Renal cortex interstitium (tissue), 11 donors: ENCODE measurements around the gene AGPS. TPM values are rescaled to one million over a fixed set of nuclear protein-coding genes. Genes with fewer than 3 reads are reported as not detected.

ENCODE experiments used
- DNase-seq, 11 donors: peaks; one replicate each; pipeline ENCODE4 v3.0.0-alpha.2; 2013; ENCODE audit warnings: low read depth in 9 of 11, low spot score in 4 of 11; ENCODE audit errors: extremely low read depth in 1 of 11
- polyA plus RNA-seq, 3 donors: library from polyadenylated mRNA; unstranded; fragments of 120-200 nt; gene quantifications; one replicate each; pipeline ENCODE4 v1.2.1, GENCODE V29; 2013; ENCODE audit not compliant: insufficient read length in 3 of 3

AGPS gene
- polyA plus RNA-seq, 3 donors = 43.7 to 50.5 (median 45.2) TPM

GRCh38 chr2:177589186-177589585 is 196.6 kb downstream of the AGPS start:
- DNase-seq = no peak

- no peak for DNase-seq
Observed at GRCh38 chr2:177592397-177592796, 199.8 kb downstream of the AGPS start.

GRCh38 chr2:177592945-177593344 is 200.4 kb downstream of the AGPS start:
- no peak for DNase-seq

GRCh38 chr2:177593402-177593801 is 200.8 kb downstream of the AGPS start:
- no peak for DNase-seq

Other genes starting within 250 kb of the AGPS start
- 100 to 1,000 TPM; 584 to 778 (median 756) TPM for gene HNRNPA3, start 180.0 kb upstream of the AGPS start, polyA plus RNA-seq
- gene NFE2L2, start 128.0 kb upstream of the AGPS start, polyA plus RNA-seq = 100 to 1,000 TPM; 133 to 151 (median 146) TPM